ENCODE data around the gene CHD1L.

The CHD1L gene

GRCh38 chr1:147260956-147261355 is 18.5 kb downstream of the CHD1L start:
- no peak for DNase-seq (ENCODE audit: low read depth in 1 of 2, low spot score in 1 of 2)
- no peaks in the 10 kb centered on the region for H3K27me3 ChIP-seq (ENCODE audit: insufficient read depth, poor library complexity, severe bottlenecking)
- H3K4me3 ChIP-seq (replicated peaks; ENCODE audit: insufficient read depth, low read length): no peak overlapping the region
- TF ChIP-seq POLR2AphosphoS5 (IDR thresholded peaks at IDR 0.05; ENCODE audit: low read depth) (no peak), GABPA (IDR thresholded peaks at IDR 0.05; ENCODE audit: low read depth) (no peak), SPI1 (IDR thresholded peaks at IDR 0.05; ENCODE audit: borderline replicate concordance, low read depth) (no peak), CTCF (IDR thresholded peaks at IDR 0.05; ENCODE audit: insufficient read depth, low read length) (no peak)
- TF ChIP-seq, protein P1, sequence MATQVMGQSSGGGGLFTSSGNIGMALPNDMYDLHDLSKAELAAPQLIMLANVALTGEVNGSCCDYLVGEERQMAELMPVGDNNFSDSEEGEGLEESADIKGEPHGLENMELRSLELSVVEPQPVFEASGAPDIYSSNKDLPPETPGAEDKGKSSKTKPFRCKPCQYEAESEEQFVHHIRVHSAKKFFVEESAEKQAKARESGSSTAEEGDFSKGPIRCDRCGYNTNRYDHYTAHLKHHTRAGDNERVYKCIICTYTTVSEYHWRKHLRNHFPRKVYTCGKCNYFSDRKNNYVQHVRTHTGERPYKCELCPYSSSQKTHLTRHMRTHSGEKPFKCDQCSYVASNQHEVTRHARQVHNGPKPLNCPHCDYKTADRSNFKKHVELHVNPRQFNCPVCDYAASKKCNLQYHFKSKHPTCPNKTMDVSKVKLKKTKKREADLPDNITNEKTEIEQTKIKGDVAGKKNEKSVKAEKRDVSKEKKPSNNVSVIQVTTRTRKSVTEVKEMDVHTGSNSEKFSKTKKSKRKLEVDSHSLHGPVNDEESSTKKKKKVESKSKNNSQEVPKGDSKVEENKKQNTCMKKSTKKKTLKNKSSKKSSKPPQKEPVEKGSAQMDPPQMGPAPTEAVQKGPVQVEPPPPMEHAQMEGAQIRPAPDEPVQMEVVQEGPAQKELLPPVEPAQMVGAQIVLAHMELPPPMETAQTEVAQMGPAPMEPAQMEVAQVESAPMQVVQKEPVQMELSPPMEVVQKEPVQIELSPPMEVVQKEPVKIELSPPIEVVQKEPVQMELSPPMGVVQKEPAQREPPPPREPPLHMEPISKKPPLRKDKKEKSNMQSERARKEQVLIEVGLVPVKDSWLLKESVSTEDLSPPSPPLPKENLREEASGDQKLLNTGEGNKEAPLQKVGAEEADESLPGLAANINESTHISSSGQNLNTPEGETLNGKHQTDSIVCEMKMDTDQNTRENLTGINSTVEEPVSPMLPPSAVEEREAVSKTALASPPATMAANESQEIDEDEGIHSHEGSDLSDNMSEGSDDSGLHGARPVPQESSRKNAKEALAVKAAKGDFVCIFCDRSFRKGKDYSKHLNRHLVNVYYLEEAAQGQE (IDR thresholded peaks at IDR 0.05; ENCODE audit: insufficient replicate concordance, low read depth): no peak
- H3K27ac ChIP-seq (replicated peaks): no peak overlapping the region

DNA sequence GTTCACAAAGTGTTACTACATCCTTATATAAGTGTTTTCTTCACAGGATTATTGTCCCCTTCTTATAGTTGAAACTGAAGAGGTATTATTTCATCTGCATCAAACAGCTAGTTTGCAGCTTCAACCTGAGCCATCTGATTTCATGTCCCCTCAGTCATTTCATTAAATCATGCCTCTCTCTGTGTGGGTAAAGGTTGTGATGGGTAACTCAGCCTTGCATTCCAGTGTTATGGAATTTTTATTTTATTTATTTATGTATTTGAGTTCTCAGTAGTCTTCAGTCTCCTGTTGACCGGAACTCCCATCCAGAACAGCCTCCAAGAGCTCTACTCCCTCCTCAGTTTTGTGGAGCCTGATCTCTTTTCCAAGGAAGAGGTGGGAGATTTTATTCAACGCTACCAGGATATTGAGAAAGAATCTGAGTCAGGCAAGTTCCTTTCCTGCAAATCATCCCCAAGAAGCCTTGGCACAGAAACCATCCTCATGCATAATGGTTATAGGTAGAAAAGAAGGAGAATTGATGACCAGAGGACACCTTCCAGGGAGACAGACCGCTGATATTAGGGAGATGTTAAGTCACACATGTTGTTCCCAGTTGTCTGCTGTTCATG is 21.8 kb downstream of the CHD1L start:
- Histone ChIP-seq H3K4me3 (replicated peaks; ENCODE audit: insufficient read depth, low read length) (no peak overlapping the region), H3K27ac (replicated peaks) (no peak overlapping the region), H3K27me3 (ENCODE audit: insufficient read depth, poor library complexity, severe bottlenecking) (no peaks in the 10 kb centered on the region)
- DNase-seq (ENCODE audit: low read depth in 1 of 2, low spot score in 1 of 2): no peak
- TF ChIP-seq, protein P1 (IDR thresholded peaks at IDR 0.05; ENCODE audit: insufficient replicate concordance, low read depth): no peak
- TF ChIP-seq POLR2AphosphoS5 (IDR thresholded peaks at IDR 0.05; ENCODE audit: low read depth) (no peak), CTCF (IDR thresholded peaks at IDR 0.05; ENCODE audit: insufficient read depth, low read length) (no peak), GABPA (IDR thresholded peaks at IDR 0.05; ENCODE audit: low read depth) (no peak), SPI1 (IDR thresholded peaks at IDR 0.05; ENCODE audit: borderline replicate concordance, low read depth) (no peak)

DNA sequence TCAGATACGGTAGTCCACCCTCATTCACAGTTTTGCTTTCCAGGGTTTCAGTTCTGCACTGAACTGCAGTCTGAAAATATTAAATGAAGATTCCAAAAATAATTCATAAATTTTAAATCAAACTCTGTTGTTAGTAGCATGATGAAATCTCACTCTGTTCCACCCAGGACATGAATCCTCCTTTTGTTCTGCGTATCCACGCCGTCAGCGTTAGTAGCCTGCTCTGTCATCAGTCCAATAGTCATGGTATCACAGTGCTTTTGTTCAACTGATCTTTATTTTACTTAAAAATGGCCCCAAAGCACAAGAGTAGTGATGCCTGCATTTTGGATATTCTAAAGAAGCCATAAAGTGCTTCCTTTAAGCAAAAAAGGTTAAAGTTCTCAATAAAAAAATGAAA is 23.9 kb downstream of the CHD1L start:
- DNase-seq (ENCODE audit: low read depth in 1 of 2, low spot score in 1 of 2): no peak
- H3K4me3 ChIP-seq (replicated peaks; ENCODE audit: insufficient read depth, low read length): no peak overlapping the region
- TF ChIP-seq, protein P1 (IDR thresholded peaks at IDR 0.05; ENCODE audit: insufficient replicate concordance, low read depth): no peak
- no peak for TF ChIP-seq GABPA (IDR thresholded peaks at IDR 0.05; ENCODE audit: low read depth)
- no peak for TF ChIP-seq POLR2AphosphoS5 (IDR thresholded peaks at IDR 0.05; ENCODE audit: low read depth)
- TF ChIP-seq SPI1 (IDR thresholded peaks at IDR 0.05; ENCODE audit: borderline replicate concordance, low read depth): no peak
- no peak for TF ChIP-seq CTCF (IDR thresholded peaks at IDR 0.05; ENCODE audit: insufficient read depth, low read length)
- no peaks in the 10 kb centered on the region for H3K27me3 ChIP-seq (ENCODE audit: insufficient read depth, poor library complexity, severe bottlenecking)
- H3K27ac ChIP-seq (replicated peaks): no peak overlapping the region
